GM12874 (cell line): ENCODE results near the gene CIDEB.

Experiments used
- TF ChIP-seq, protein P1 (sequence below): IDR thresholded peaks from 2 replicates; pipeline ENCODE4 v1.5.1; 2011; ENCODE audit warnings: low read depth, mild to moderate bottlenecking, control low read depth, low read length, moderate library complexity; ENCODE audit not compliant: insufficient read depth

The CIDEB gene

DNA sequence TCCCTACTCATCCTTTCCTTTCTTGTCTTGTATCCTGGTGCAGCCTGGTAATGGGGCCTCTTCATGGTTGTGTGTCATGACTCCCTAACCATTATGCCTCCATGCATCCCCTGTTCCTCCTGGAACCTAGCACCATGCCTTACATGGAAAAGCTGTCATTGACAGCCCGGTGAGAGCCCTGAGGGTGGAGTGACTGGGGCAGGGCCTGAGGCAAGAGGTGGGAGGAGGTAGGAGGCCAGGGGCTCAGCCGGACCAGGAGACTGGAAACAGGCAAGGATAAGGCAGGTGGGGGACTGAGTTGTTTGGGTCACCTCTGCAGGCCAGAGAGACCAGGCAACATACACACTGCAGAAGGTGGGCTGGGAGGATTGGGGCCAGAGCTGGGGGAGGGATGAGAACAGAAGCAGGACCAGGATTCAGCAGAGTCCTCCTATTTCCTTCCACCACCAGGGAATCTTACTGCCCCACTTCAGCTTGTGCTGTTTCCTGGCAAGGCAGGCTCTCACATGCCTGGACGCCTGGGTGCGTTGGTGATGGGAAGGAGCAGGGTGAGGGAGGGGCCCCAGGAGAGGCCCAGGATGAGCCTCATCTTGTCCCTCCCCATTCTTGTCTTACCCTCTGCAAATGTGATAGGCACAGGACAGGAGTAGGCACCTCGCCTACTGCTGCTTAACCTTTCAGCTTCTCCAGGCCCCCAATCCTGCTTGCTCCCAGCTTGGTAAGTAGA lies 1.9 kb upstream of the CIDEB start, which contains the start of gene LTB4R2:
Gene LTB4R2 (plus strand): TSS at position 603 of the 727 bp plus-strand sequence. CDS start 525 bp downstream, outside the sequence.
- TF ChIP-seq, protein P1, sequence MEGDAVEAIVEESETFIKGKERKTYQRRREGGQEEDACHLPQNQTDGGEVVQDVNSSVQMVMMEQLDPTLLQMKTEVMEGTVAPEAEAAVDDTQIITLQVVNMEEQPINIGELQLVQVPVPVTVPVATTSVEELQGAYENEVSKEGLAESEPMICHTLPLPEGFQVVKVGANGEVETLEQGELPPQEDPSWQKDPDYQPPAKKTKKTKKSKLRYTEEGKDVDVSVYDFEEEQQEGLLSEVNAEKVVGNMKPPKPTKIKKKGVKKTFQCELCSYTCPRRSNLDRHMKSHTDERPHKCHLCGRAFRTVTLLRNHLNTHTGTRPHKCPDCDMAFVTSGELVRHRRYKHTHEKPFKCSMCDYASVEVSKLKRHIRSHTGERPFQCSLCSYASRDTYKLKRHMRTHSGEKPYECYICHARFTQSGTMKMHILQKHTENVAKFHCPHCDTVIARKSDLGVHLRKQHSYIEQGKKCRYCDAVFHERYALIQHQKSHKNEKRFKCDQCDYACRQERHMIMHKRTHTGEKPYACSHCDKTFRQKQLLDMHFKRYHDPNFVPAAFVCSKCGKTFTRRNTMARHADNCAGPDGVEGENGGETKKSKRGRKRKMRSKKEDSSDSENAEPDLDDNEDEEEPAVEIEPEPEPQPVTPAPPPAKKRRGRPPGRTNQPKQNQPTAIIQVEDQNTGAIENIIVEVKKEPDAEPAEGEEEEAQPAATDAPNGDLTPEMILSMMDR = no peak

- TF ChIP-seq, protein P1 = no peak
Observed at GRCh38 chr14:24308342-24309124, 756 bp upstream of the CIDEB start.

DNA sequence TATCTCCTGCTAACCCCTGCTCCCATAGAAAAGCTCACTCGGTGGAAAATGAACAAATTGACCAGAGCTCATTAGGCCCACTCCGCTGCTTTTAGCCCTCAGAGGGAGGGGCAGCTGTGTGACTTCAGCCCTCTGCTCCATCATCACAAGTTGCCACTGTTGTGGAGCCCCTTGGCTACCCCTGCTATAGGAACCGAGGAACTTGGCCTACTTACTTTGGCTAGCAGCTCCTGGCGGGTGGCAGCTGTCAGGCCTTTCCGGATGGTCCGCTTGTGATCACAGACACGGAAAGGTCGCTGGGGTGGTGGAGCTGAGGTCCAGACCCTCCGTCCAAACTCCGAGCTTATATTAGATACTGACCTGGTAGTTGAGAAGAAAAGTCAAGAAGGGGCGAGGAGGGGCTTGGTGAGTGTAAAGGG lies 612 bp downstream of the CIDEB start:
- TF ChIP-seq, protein P1 = no peak

DNA sequence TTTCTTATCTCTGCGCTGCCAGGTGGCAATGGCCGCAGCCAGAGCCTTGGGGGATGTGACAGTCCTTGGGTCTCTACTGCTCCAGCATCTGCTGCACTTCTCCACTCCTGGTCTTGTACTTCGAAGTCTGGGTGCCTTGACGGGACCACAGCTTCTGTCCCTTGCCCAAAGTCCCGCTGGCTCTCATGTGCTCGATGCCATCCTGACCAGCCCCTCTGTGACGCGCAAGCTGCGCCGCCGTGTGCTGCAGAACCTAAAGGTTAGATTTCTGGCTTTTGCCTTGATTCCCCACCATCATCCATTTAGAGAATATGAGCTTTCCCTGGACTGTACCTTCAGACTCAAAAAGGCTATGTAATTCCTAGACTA lies 3.8 kb downstream of the CIDEB start:
- TF ChIP-seq, protein P1 = no peak

GRCh38 chr14:24300326-24300980 lies 7.3 kb downstream of the CIDEB start:
- TF ChIP-seq, protein P1 = no peak

DNA sequence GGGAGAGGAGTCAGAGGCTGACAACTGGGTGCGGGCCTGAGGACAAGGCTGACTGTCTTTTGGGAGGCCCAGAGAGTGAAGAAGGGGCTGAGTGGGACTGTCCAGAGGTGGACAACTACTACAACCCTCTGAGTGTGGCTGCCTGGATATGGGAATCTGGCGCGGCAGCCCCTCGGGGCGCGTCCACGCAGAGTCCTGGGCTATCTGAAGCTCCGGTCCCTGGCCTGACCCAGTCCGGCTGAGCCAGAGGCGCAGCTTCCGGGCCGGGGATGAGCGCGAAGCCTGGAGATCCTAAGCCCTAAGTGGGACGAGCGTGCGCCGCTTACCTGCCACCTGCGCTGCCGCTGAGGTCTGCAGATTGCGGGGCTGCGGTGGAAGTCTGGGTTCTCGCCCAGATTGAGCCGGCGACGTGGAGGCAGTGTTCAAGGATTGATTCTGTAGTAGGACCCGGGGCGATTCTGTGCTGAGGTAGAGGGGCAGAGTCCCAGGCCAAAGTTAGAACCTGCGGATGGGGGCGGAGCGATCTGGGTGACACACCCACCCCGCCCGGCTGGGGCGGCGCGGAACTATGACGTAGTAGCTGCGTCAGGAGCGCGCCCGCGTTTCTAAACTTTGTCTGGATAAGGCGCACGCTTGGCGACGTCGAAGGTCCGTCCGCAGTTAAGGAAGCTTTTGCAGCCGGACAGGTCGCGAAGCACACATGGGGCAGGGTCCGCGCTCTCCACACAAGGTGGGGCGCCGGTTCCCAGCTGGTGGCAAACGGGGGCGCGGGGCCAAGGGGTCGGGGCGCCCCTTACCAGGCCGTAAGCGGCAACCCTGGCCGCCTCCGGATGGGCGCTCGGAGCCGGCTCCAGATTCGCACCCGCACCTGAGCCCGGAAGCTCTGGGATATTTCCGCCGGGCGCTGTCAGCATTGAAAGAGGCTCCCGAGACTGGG lies 8.3 kb downstream of the CIDEB start, which contains the start of the genes DHRS1 and NOP9:
Gene DHRS1 (minus strand): TSS at position 526 of the 937 bp plus-strand sequence. CDS start 674 bp downstream, outside the sequence.
Gene NOP9 (plus strand): TSS at position 596 of the 937 bp plus-strand sequence. CDS start 105 bp downstream, at position 701.
- TF ChIP-seq, protein P1 = no peak
